Measurements from ENCODE around the gene COPG1.

DNA sequence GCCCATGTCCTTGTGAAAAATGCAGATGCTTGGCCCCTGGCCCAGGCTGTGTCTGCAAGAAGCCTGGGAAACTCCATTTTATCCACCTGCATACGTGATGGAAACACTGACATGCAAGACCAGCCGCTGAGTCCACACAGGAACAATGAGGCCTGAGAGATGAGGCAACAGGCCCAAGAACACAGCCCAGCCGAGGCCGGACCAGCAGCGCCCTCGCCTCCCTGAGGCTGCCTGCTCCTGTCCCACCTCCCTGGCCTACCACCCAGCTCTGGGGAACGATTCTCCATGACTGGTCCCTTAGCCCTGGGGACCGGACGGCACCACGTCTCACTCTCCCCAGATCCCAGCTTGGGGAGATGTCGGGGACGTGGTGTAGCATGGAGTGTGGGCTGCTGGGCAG, 76.7 kb downstream of the COPG1 start:
- TF ChIP-seq EZH2 (IDR thresholded peaks at IDR 0.05; ENCODE audit: borderline replicate concordance, low read depth, low read length, poor library complexity, severe bottlenecking), result no peak
- no peak for TF ChIP-seq CTCF (conservative IDR thresholded peaks at IDR 0.05; ENCODE audit: low read depth, low read length)
